Thoracic aorta (tissue), 2 donors: ENCODE results near the gene SLC43A1. TPM values are rescaled to one million over a fixed set of nuclear protein-coding genes. Genes with fewer than 3 reads are reported as not detected.

Source experiments
- ATAC-seq: fragments of 150-250 bp; one replicate; pipeline ENCODE4 v1.8.0; 2017; ENCODE audit warnings: low read depth; ENCODE audit not compliant: insufficient number of reproducible peaks, low FRiP score
- DNase-seq: peaks from one replicate; pipeline ENCODE4 v3.0.0-alpha.2; 2020; ENCODE audit warnings: low spot score
- H3K27ac ChIP-seq, 2 donors: fragments of 200-600 bp; sonication (generic); 1 replicate in 1 of 2; 2 replicates in 1 of 2; pipeline ENCODE4 v1.5.1; 2016; ENCODE audit warnings: mild to moderate bottlenecking in 2 of 2, moderate library complexity in 2 of 2
- H3K27me3 ChIP-seq: fragments of 200-600 bp; sonication (generic); replicated peaks from 2 replicates; pipeline ENCODE4 v1.6.0; 2016; ENCODE audit warnings: mild to moderate bottlenecking; ENCODE audit not compliant: insufficient read depth
- H3K36me3 ChIP-seq: fragments of 200-600 bp; sonication (generic); one replicate; pipeline ENCODE4 v1.5.1; 2016
- H3K4me1 ChIP-seq, 2 donors: fragments of 200-600 bp; sonication (generic); 1 replicate in 1 of 2; 2 replicates in 1 of 2; pipeline versions ENCODE4 v1.5.1 to v1.6.0; 2016; ENCODE audit warnings: low read depth in 2 of 2, mild to moderate bottlenecking in 1 of 2; ENCODE audit not compliant: control insufficient read depth in 1 of 2
- H3K4me3 ChIP-seq: fragments of 200-600 bp; sonication (generic); 2 replicates; pipeline ENCODE4 v1.5.1; 2016; ENCODE audit warnings: mild to moderate bottlenecking
- H3K9me3 ChIP-seq: fragments of 200-600 bp; sonication (generic); 2 replicates; pipeline ENCODE4 v1.5.1; 2016
- CTCF ChIP-seq: fragments of 200-600 bp; sonication (generic); IDR thresholded peaks from one replicate; pipeline ENCODE4 v1.5.1; 2019; ENCODE audit warnings: antibody characterized with exemption
- total RNA-seq, 2 donors: library from RNA; depleted of rRNA; stranded (reverse); fragments of >200 nt; gene quantifications; one replicate each; pipeline versions ENCODE4 v1.1.0 to v1.2.3, GENCODE V29; 2016

The SLC43A1 gene
- total RNA-seq, 2 donors from 2014 or later, result 16.6 to 23.6 TPM

- Histone ChIP-seq H3K27me3 (no peaks in the 10 kb centered on the region), H3K4me1 (peaks cover 0 to 16% of the 10 kb centered on the region in 2 donors), H3K36me3 (no peaks in the 10 kb centered on the region), H3K4me3 (no peak overlapping the region), H3K27ac (no peak overlapping the region), H3K9me3 (no peaks in the 10 kb centered on the region)
- no peak for ATAC-seq
- TF ChIP-seq CTCF, result no peak
- DNase-seq, result no peak
These were observed 13.1 kb downstream of the SLC43A1 start for GRCh38 chr11:57502376-57502775.

GRCh38 chr11:57501953-57502352 lies 13.5 kb downstream of the SLC43A1 start:
- no peak for TF ChIP-seq CTCF
- ATAC-seq, result no peak
- Histone ChIP-seq H3K36me3 (no peaks in the 10 kb centered on the region), H3K27me3 (no peaks in the 10 kb centered on the region), H3K27ac (peak overlapping the region in 1 of 2 donors; percentile 5), H3K4me3 (no peak overlapping the region), H3K4me1 (peaks cover 0 to 16% of the 10 kb centered on the region in 2 donors), H3K9me3 (no peaks in the 10 kb centered on the region)
- DNase-seq, result no peak

- Histone ChIP-seq H3K27me3 (no peaks in the 10 kb centered on the region), H3K9me3 (no peaks in the 10 kb centered on the region), H3K4me3 (no peak overlapping the region), H3K4me1 (peaks cover 0 to 16% of the 10 kb centered on the region in 2 donors), H3K27ac (no peak overlapping the region), H3K36me3 (no peaks in the 10 kb centered on the region)
- DNase-seq, result no peak
- no peak for TF ChIP-seq CTCF
- ATAC-seq, result no peak
These were observed 14.6 kb downstream of the SLC43A1 start for GRCh38 chr11:57500926-57501325.

GRCh38 chr11:57500515-57500914 lies 15.0 kb downstream of the SLC43A1 start:
- Histone ChIP-seq H3K36me3 (no peaks in the 10 kb centered on the region), H3K27me3 (no peaks in the 10 kb centered on the region), H3K4me3 (no peak overlapping the region), H3K9me3 (no peaks in the 10 kb centered on the region), H3K27ac (peak overlapping the region; percentile 76 to 79), H3K4me1 (peaks cover 0 to 16% of the 10 kb centered on the region in 2 donors)
- TF ChIP-seq CTCF, result no peak
- DNase-seq (no peak), ATAC-seq (no peak)

- H3K4me3 ChIP-seq, result peak overlapping the region; percentile 72
These were observed 15.5 kb downstream of the SLC43A1 start for GRCh38 chr11:57499983-57500461.

More at GRCh38 chr11:57499983-57500461, 15.5 kb downstream of the SLC43A1 start:
- no peak for DNase-seq
- TF ChIP-seq CTCF, result no peak
- peaks cover 0 to 16% of the 10 kb centered on the region in 2 donors for H3K4me1 ChIP-seq
- H3K27me3 ChIP-seq, result no peaks in the 10 kb centered on the region
- peak overlapping the region; percentile 76 to 79 for H3K27ac ChIP-seq
- no peaks in the 10 kb centered on the region for H3K9me3 ChIP-seq
- H3K36me3 ChIP-seq, result no peaks in the 10 kb centered on the region
- peak; percentile 50 for ATAC-seq
